ENCODE data around the gene AGAP6.
"Not testable (repeated sequence)": the region's sequence is repeated elsewhere in the genome, so short reads cannot be mapped to it uniquely, and the experiment has no call there.

- TF ChIP-seq CTCF (IDR thresholded peaks at IDR 0.05; ENCODE audit: low read length); EZH2 (IDR thresholded peaks at IDR 0.05; ENCODE audit: borderline replicate concordance, low read length): not testable (repeated sequence)
Measured at GRCh38 chr10:50019279-50019678, 31.1 kb downstream of the AGAP6 start.

All from OCI-LY1 (cell line).